HepG2 (cell line): Measurements from ENCODE around the gene MBD3L3. TPM values are rescaled to one million over a fixed set of nuclear protein-coding genes. Genes with fewer than 3 reads are reported as not detected.
A peak's percentile ranks its signal among the peaks of the same experiment; 100 is the strongest.

Experiments used
- ATF6 ChIP-seq: sonication (generic); formaldehyde crosslinking; conservative IDR thresholded peaks from 2 replicates; pipeline ENCODE4 v1.4.0; 2020; ENCODE audit warnings: missing genetic modification reagents
- GRHL1 ChIP-seq: sonication (generic); formaldehyde crosslinking; conservative IDR thresholded peaks from 2 replicates; pipeline ENCODE4 v1.8.0; 2022; ENCODE audit warnings: missing genetic modification reagents
- HNRNPK ChIP-seq: fragments of 200-400 bp; formaldehyde crosslinking; IDR thresholded peaks from 2 replicates; pipeline ENCODE4 v1.6.1; 2018; ENCODE audit warnings: low read length, low read depth, moderate library complexity, mild to moderate bottlenecking; ENCODE audit not compliant: poor library complexity, severe bottlenecking
- MED13 ChIP-seq: sonication (generic); formaldehyde crosslinking; IDR thresholded peaks from 2 replicates; pipeline ENCODE4 v1.5.0; 2020; ENCODE audit warnings: missing genetic modification reagents
- MTF2 ChIP-seq: sonication (generic); formaldehyde crosslinking; IDR thresholded peaks from 2 replicates; pipeline ENCODE4 v1.5.0; 2020; ENCODE audit warnings: missing genetic modification reagents, borderline replicate concordance
- MZF1 ChIP-seq: sonication (generic); formaldehyde crosslinking; IDR thresholded peaks from 2 replicates; pipeline ENCODE4 v1.8.1; 2023; ENCODE audit warnings: mild to moderate bottlenecking, missing genetic modification reagents, borderline replicate concordance
- NFRKB ChIP-seq: fragments of 450-650 bp; IDR thresholded peaks from 2 replicates; pipeline ENCODE4 v1.6.1; 2017
- PBX3 ChIP-seq: sonication (generic); formaldehyde crosslinking; IDR thresholded peaks from 2 replicates; pipeline ENCODE4 v1.8.1; 2023; ENCODE audit warnings: missing genetic modification reagents, inconsistent platforms, borderline replicate concordance
- PRPF4 ChIP-seq: fragments of 200-400 bp; formaldehyde crosslinking; IDR thresholded peaks from 2 replicates; pipeline ENCODE4 v1.6.1; 2016; ENCODE audit warnings: low read length, low read depth; ENCODE audit not compliant: poor library complexity, severe bottlenecking
- SMAD9 ChIP-seq: sonication (generic); formaldehyde crosslinking; IDR thresholded peaks from 2 replicates; pipeline ENCODE4 v1.5.1; 2020; ENCODE audit warnings: mild to moderate bottlenecking, missing genetic modification reagents
- SSRP1 ChIP-seq: IDR thresholded peaks from 2 replicates; pipeline ENCODE4 v1.6.1; 2016; ENCODE audit warnings: control low read depth
- ZBTB3 ChIP-seq: sonication (generic); formaldehyde crosslinking; IDR thresholded peaks from 2 replicates; pipeline ENCODE4 v1.4.0; 2020; ENCODE audit warnings: low read depth, mild to moderate bottlenecking, moderate library complexity, missing genetic modification reagents, borderline replicate concordance
- ZBTB7A ChIP-seq: sonication (generic); formaldehyde crosslinking; IDR thresholded peaks from 2 replicates; pipeline ENCODE4 v1.8.0; 2022; ENCODE audit warnings: mild to moderate bottlenecking, missing genetic modification reagents
- ZFAT ChIP-seq: sonication (generic); formaldehyde crosslinking; conservative IDR thresholded peaks from 2 replicates; pipeline ENCODE4 v1.8.1; 2023; ENCODE audit warnings: missing genetic modification reagents, inconsistent platforms
- ZNF225 ChIP-seq: sonication (generic); formaldehyde crosslinking; IDR thresholded peaks from 2 replicates; pipeline ENCODE4 v1.4.0; 2020; ENCODE audit warnings: mild to moderate bottlenecking, missing genetic modification reagents
- ZNF496 ChIP-seq: sonication (generic); formaldehyde crosslinking; IDR thresholded peaks from 2 replicates; pipeline ENCODE4 v1.8.1; 2023; ENCODE audit warnings: mild to moderate bottlenecking, moderate library complexity, missing genetic modification reagents; ENCODE audit not compliant: insufficient replicate concordance
- polyA plus RNA-seq, 8 experiments: library from polyadenylated mRNA; depleted of rRNA in 3 of 8; stranded (reverse) in 7 of 8; unstranded in 1 of 8; fragments of >200 nt; fragmentation: Illumina TruSeq in 4 of 8; extraction: Trizol in 4 of 8; gene quantifications; 2 replicates each; pipeline versions ENCODE4 v1.2.1 to v1.2.3, GENCODE V29; 2011 to 2016; ENCODE audit warnings: low read depth in 4 of 8, missing spikeins in 1 of 8, mixed read lengths in 1 of 8; ENCODE audit not compliant: insufficient read depth in 1 of 8
- total RNA-seq, 5 experiments: library from RNA; depleted of rRNA; stranded (reverse); fragments of >200 nt; fragmentation: Illumina TruSeq; extraction: Trizol; gene quantifications; 2 replicates each; pipeline ENCODE4 v1.2.3, GENCODE V29; 2016; ENCODE audit warnings: low read depth in 1 of 5
- TF ChIP-seq, protein P1 (sequence below): sonication (generic); formaldehyde crosslinking; IDR thresholded peaks from 2 replicates; pipeline ENCODE4 v1.4.0; 2020; ENCODE audit warnings: mild to moderate bottlenecking, low read depth, missing genetic modification reagents
- TF ChIP-seq, protein P2 (sequence below): sonication (generic); formaldehyde crosslinking; IDR thresholded peaks from 2 replicates; pipeline ENCODE4 v1.4.0; 2020; ENCODE audit warnings: missing genetic modification reagents, borderline replicate concordance

Gene MBD3L3
- total and polyA plus RNA-seq, 2 of the 13 experiments (the other 11 are each of a cell fraction or from before 2014, with no cell fraction given): not detected

DNA sequence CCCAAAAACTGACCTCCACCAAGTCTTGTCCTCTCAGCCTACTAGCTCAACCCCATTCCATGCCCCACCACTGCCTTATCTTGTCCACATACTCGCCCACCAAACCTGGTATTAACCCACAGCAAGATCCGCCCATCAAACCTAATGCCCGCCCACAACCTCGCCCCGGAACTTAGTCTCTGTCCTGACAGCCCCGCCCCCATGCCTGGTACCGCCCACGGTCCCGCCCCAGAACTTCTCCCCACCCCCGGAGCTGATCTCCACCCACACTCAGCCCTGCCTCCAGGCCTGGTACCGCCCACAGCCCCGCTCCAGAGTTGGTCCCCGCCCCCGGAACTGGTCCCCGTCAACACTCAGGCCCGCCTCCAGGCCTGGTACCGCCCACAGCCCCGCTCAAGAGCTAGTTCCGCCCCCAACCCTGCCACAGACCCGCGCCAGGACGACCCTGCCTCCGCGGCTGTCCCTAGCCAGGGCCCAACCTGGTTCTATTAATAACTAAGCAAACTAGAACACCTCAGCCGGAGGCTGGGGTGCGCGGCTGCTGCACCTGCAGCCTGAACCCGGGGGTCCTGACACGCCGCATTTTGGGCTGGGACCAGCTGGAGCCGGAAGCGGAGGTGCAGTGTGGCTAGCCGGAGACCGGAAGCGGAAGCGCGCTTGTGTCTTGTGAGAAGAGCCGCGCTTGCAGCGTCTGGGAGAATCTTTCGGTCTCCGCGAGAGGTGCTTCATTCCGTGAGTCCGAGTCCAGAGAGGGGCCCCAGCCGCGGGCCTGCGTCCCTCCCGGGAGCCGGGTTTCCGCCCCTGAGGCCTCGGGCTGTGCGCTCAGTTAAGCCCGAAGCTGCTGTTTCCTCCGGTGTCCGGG lies 10.8 kb upstream of the MBD3L3 start, which contains the start of gene ZNF557 (continued):
- no peak for TF ChIP-seq ZBTB3
- 0 out of 2 replicates have a peak, but pooled peaks have one; percentile 28 for TF ChIP-seq MED13 (CRISPR knock-in tag)
- no peak for TF ChIP-seq NFRKB
- TF ChIP-seq ZNF225 (CRISPR knock-in tag): peak; percentile 34; the same call in 1 of the 2 replicates
- TF ChIP-seq, protein P1, sequence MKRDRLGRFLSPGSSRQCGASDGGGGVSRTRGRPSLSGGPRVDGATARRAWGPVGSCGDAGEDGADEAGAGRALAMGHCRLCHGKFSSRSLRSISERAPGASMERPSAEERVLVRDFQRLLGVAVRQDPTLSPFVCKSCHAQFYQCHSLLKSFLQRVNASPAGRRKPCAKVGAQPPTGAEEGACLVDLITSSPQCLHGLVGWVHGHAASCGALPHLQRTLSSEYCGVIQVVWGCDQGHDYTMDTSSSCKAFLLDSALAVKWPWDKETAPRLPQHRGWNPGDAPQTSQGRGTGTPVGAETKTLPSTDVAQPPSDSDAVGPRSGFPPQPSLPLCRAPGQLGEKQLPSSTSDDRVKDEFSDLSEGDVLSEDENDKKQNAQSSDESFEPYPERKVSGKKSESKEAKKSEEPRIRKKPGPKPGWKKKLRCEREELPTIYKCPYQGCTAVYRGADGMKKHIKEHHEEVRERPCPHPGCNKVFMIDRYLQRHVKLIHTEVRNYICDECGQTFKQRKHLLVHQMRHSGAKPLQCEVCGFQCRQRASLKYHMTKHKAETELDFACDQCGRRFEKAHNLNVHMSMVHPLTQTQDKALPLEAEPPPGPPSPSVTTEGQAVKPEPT (CRISPR knock-in tag): peak; percentile 52; the same call in 1 of the 2 replicates
- TF ChIP-seq, protein P2, sequence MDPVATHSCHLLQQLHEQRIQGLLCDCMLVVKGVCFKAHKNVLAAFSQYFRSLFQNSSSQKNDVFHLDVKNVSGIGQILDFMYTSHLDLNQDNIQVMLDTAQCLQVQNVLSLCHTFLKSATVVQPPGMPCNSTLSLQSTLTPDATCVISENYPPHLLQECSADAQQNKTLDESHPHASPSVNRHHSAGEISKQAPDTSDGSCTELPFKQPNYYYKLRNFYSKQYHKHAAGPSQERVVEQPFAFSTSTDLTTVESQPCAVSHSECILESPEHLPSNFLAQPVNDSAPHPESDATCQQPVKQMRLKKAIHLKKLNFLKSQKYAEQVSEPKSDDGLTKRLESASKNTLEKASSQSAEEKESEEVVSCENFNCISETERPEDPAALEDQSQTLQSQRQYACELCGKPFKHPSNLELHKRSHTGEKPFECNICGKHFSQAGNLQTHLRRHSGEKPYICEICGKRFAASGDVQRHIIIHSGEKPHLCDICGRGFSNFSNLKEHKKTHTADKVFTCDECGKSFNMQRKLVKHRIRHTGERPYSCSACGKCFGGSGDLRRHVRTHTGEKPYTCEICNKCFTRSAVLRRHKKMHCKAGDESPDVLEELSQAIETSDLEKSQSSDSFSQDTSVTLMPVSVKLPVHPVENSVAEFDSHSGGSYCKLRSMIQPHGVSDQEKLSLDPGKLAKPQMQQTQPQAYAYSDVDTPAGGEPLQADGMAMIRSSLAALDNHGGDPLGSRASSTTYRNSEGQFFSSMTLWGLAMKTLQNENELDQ (CRISPR knock-in tag): no peak
- TF ChIP-seq ZNF496 (CRISPR knock-in tag): no peak
- no peak for TF ChIP-seq SMAD9
- TF ChIP-seq GRHL1 (CRISPR knock-in tag): no peak
- TF ChIP-seq HNRNPK: peak; percentile 68
- no peak for TF ChIP-seq PRPF4
- TF ChIP-seq MTF2: peak; percentile 48; the same call in 1 of the 2 replicates
- no peak for TF ChIP-seq MZF1
- no peak for TF ChIP-seq ATF6
- no peak for TF ChIP-seq ZFAT (CRISPR knock-in tag)
- peak; percentile 55 for TF ChIP-seq ZBTB7A (CRISPR knock-in tag)
- 0 out of 2 replicates have a peak, but pooled peaks have one; percentile 48 for TF ChIP-seq SSRP1 (CRISPR knock-in tag)
- no peak for TF ChIP-seq PBX3 (CRISPR knock-in tag)
